Body of pancreas (tissue), 4 donors: ENCODE measurements around the gene GLIS1. TPM values are rescaled to one million over a fixed set of nuclear protein-coding genes. Genes with fewer than 3 reads are reported as not detected.
"Not testable (repeated sequence)": the region's sequence is repeated elsewhere in the genome, so short reads cannot be mapped to it uniquely, and the experiment has no call there.

Source experiments
- ATAC-seq: fragments of 150-250 bp; one replicate; pipeline ENCODE4 v1.9.1; 2016
- DNase-seq, 4 donors: peaks; one replicate each; pipeline ENCODE4 v3.0.0-alpha.2; 2019
- H3K27ac ChIP-seq, 4 donors: fragments of 200-600 bp; sonication (generic); 1 replicate in 3 of 4; 2 replicates in 1 of 4; pipeline versions ENCODE4 v1.5.1 to v1.6.1; 2016 to 2019; ENCODE audit warnings: mild to moderate bottlenecking in 1 of 4, mixed read lengths in 1 of 4, moderate library complexity in 1 of 4
- H3K27me3 ChIP-seq, 2 donors: fragments of 200-600 bp; sonication (generic); one replicate each; pipeline ENCODE4 v1.6.0; 2016; ENCODE audit warnings: mild to moderate bottlenecking in 1 of 2
- H3K36me3 ChIP-seq, 2 donors: fragments of 200-600 bp; sonication (generic); replicated peaks in 1 of 2; 2 replicates each; pipeline ENCODE4 v1.5.1; 2016; ENCODE audit warnings: low read depth in 2 of 2; ENCODE audit not compliant: insufficient read depth in 1 of 2
- H3K4me1 ChIP-seq: fragments of 200-600 bp; sonication (generic); one replicate; pipeline ENCODE4 v1.6.0; 2016
- H3K4me3 ChIP-seq, 2 donors: fragments of 200-600 bp; sonication (generic); 1 replicate in 1 of 2; 2 replicates in 1 of 2; pipeline ENCODE4 v1.5.1; 2016 to 2019
- H3K9me3 ChIP-seq, 3 donors: fragments of 200-600 bp; sonication (generic); 1 replicate in 2 of 3; 2 replicates in 1 of 3; pipeline ENCODE4 v1.5.1; 2016
- POLR2A ChIP-seq, 3 donors: fragments of 450-650 bp; IDR thresholded peaks; one replicate each; pipeline ENCODE4 v1.6.1; 2016; ENCODE audit warnings: antibody characterized with exemption in 3 of 3, mild to moderate bottlenecking in 2 of 3
- WGBS, 2 donors: methylation state at CpG; one replicate each; pipeline ENCODE4 v1.1.5; 2017; 5-methylcytosine and 5-hydroxymethylcytosine counted together
- intact Hi-C: fragments of 100-400 bp; cut with DNase I; formaldehyde crosslinking; loops from one replicate; pipeline ENCODE4 v1.15.1; 2023
- total RNA-seq, 2 donors: library from RNA; depleted of rRNA; stranded (reverse); fragments of >200 nt; gene quantifications; one replicate each; pipeline ENCODE4 v1.1.0, GENCODE V29; 2016
- TF ChIP-seq, protein P1 (sequence below), 7 experiments: fragments of 450-650 bp in 4 of 7; fragments of 200-600 bp in 3 of 7; sonication (generic) in 3 of 7; IDR thresholded peaks; one replicate each; pipeline ENCODE4 v1.5.1; 2016 to 2019; ENCODE audit warnings: antibody characterized with exemption in 7 of 7

The GLIS1 gene
- total RNA-seq, 2 donors from 2014 or later, result 0.33 TPM; not detected in 1

- TF ChIP-seq, protein P1, sequence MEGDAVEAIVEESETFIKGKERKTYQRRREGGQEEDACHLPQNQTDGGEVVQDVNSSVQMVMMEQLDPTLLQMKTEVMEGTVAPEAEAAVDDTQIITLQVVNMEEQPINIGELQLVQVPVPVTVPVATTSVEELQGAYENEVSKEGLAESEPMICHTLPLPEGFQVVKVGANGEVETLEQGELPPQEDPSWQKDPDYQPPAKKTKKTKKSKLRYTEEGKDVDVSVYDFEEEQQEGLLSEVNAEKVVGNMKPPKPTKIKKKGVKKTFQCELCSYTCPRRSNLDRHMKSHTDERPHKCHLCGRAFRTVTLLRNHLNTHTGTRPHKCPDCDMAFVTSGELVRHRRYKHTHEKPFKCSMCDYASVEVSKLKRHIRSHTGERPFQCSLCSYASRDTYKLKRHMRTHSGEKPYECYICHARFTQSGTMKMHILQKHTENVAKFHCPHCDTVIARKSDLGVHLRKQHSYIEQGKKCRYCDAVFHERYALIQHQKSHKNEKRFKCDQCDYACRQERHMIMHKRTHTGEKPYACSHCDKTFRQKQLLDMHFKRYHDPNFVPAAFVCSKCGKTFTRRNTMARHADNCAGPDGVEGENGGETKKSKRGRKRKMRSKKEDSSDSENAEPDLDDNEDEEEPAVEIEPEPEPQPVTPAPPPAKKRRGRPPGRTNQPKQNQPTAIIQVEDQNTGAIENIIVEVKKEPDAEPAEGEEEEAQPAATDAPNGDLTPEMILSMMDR (IDR thresholded peaks at IDR 0.05), result no peak
- TF ChIP-seq POLR2A (IDR thresholded peaks at IDR 0.05), result no peak
- Histone ChIP-seq H3K36me3 (no peaks in the 10 kb centered on the region), H3K4me1 (no peaks in the 10 kb centered on the region), H3K27ac (no peak overlapping the region), H3K27me3 (no peaks in the 10 kb centered on the region), H3K9me3 (no peaks in the 10 kb centered on the region), H3K4me3 (no peak overlapping the region)
- WGBS, 2 donors, result 82 to 87% methylated on average over 1 of the region's 1 CpG
- intact Hi-C loops, result no loop called here
- DNase-seq, result no peak
- no peak for ATAC-seq
These were observed 26.7 kb upstream of the GLIS1 start for GRCh38 chr1:53765657-53766056.

DNA sequence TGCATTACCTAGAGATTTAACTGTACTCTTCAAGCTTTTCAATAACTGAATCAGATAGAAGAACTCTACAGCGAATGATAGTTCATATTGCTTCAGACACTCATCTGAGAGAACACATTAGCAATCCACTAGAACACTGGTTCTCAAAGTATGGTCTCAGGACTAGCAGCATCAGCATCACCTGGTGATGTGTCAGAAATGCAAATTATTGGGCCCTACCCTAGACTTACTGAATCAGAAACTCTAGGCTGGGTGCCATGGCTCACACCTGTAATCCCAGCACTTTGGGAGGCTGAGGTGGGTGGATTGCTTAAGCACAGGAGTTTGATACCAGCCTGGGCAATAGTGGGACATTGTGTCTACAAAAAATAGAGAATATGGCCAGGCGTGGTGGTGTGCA is 24.9 kb upstream of the GLIS1 start:
- no peak for DNase-seq
- H3K36me3 ChIP-seq, result no peaks in the 10 kb centered on the region
- no peaks in the 10 kb centered on the region for H3K9me3 ChIP-seq
- no peak overlapping the region for H3K4me3 ChIP-seq
- intact Hi-C loops, result no loop called here
- no peak for ATAC-seq
- H3K27me3 ChIP-seq, result no peaks in the 10 kb centered on the region
- no peaks in the 10 kb centered on the region for H3K4me1 ChIP-seq
- 90 to 100% methylated on average over 2 of the region's 2 CpGs for WGBS, 2 donors
- TF ChIP-seq, protein P1 (IDR thresholded peaks at IDR 0.05), result no peak
- TF ChIP-seq POLR2A (IDR thresholded peaks at IDR 0.05), result no peak
- no peak overlapping the region for H3K27ac ChIP-seq

DNA sequence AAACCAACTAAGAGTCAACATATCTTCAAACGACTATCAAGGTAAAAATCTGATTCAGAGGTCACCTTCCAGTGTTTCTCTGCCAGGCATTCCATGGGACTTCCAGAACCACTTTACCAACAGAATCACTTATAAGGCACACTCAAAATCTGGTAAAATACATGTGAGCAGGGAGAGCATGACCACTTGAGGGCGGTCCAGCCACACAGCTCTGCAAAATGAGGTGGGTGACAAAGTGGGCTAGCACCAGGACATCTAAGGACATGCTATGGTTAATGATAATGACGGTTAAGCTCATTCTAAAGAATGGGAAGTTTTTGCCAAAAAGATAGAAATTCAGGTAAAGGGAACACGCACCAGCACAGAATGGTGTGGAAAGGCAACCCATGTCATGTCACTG is 24.5 kb upstream of the GLIS1 start:
- intact Hi-C loops, result no loop called here
- 85 to 88% methylated on average over 4 of the region's 4 CpGs for WGBS, 2 donors
- DNase-seq, result no peak
- no peak for TF ChIP-seq POLR2A (IDR thresholded peaks at IDR 0.05)
- TF ChIP-seq, protein P1 (IDR thresholded peaks at IDR 0.05), result no peak
- no peaks in the 10 kb centered on the region for H3K36me3 ChIP-seq
- no peaks in the 10 kb centered on the region for H3K9me3 ChIP-seq
- H3K4me1 ChIP-seq, result no peaks in the 10 kb centered on the region
- no peak overlapping the region for H3K27ac ChIP-seq
- no peaks in the 10 kb centered on the region for H3K27me3 ChIP-seq
- no peak overlapping the region for H3K4me3 ChIP-seq
- ATAC-seq, result no peak

DNA sequence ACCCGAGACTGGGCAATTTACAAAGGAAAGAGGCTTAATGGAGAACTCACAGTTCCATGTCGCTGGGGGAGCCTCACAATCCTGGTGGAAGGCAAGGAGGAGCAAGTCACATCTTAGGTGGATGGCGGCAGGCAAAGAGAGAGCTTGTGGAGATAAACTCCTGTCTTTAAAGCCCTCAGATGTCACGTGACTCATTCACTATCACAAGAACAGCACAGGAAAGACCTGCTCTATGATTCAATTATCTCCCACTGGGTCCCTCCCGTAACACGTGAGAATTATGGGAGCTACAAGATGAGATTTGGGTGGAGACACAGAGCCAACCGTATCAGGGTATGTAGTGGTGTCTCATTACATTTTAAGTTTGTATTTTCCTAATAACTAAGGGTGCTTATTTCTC is 21.5 kb upstream of the GLIS1 start:
- ATAC-seq, H3K4me1 ChIP-seq, intact Hi-C loops, H3K36me3 ChIP-seq, DNase-seq, H3K27ac ChIP-seq, H3K4me3 ChIP-seq, H3K9me3 ChIP-seq, H3K27me3 ChIP-seq: not testable (repeated sequence)
- 84 to 86% methylated on average over 7 of the region's 7 CpGs for WGBS, 2 donors

- H3K27ac ChIP-seq, result no peak overlapping the region
- ATAC-seq (no peak), DNase-seq (no peak)
- WGBS, 2 donors, result 73 to 82% methylated on average over 4 to 5 of the region's 5 CpGs
- H3K36me3 ChIP-seq, result no peaks in the 10 kb centered on the region
- no peak overlapping the region for H3K4me3 ChIP-seq
- H3K9me3 ChIP-seq, result no peaks in the 10 kb centered on the region
- intact Hi-C loops, result loop anchor here (5.0 kb wide), 1 partner anchor 274 kb away; no protein-coding TSS in a partner anchor
- H3K27me3 ChIP-seq, result no peaks in the 10 kb centered on the region
- no peak for TF ChIP-seq POLR2A (IDR thresholded peaks at IDR 0.05)
- TF ChIP-seq, protein P1 (IDR thresholded peaks at IDR 0.05), result no peak
- no peaks in the 10 kb centered on the region for H3K4me1 ChIP-seq
These were observed 16.9 kb upstream of the GLIS1 start for GRCh38 chr1:53755874-53756273.
